H1 (cell line): ENCODE data around the gene EPG5.

Experiments
- CBX5 ChIP-seq: fragments of 300-800, 300-1000 bp; sonication (generic); IDR thresholded peaks from 2 replicates; pipeline ENCODE4 v1.7.1; 2016; ENCODE audit warnings: antibody characterized with exemption, low read length, low read depth
- CBX8 ChIP-seq: fragments of 300-800, 300-1000 bp; sonication (generic); IDR thresholded peaks from 2 replicates; pipeline ENCODE4 v1.7.1; 2016; ENCODE audit warnings: low read depth, low read length, borderline replicate concordance
- CTBP2 ChIP-seq: IDR thresholded peaks from 2 replicates; pipeline ENCODE4 v1.7.0; 2011; ENCODE audit warnings: borderline replicate concordance, mild to moderate bottlenecking, moderate library complexity, mixed read lengths, low read length; ENCODE audit not compliant: insufficient read depth, insufficient read length
- EGR1 ChIP-seq: IDR thresholded peaks from 2 replicates; pipeline ENCODE4 v1.6.1; 2011; ENCODE audit warnings: low read depth, low read length, borderline replicate concordance
- MAFK ChIP-seq: IDR thresholded peaks from 2 replicates; pipeline ENCODE4 v1.6.1; 2012; ENCODE audit warnings: low read depth, mild to moderate bottlenecking, improper control_type of control experiment, low read length
- NRF1 ChIP-seq: IDR thresholded peaks from 2 replicates; pipeline ENCODE4 v1.6.1; 2011; ENCODE audit warnings: mild to moderate bottlenecking, low read depth, low read length, improper control_type of control experiment
- POLR2A ChIP-seq, 2 experiments: IDR thresholded peaks; 1 replicate in 1 of 2; 2 replicates in 1 of 2; pipeline ENCODE4 v1.6.1; 2011; ENCODE audit warnings: low read depth in 2 of 2, low read length in 2 of 2, mild to moderate bottlenecking in 2 of 2; ENCODE audit errors: control extremely low read depth in 1 of 2
- POLR2AphosphoS5 ChIP-seq: IDR thresholded peaks from 2 replicates; pipeline ENCODE4 v1.6.1; 2011; ENCODE audit warnings: low read depth, low read length
- POU5F1 ChIP-seq: IDR thresholded peaks from 2 replicates; pipeline ENCODE4 v1.6.1; 2011; ENCODE audit warnings: low read depth, mild to moderate bottlenecking, low read length, moderate library complexity
- RAD21 ChIP-seq, 2 experiments: IDR thresholded peaks in 1 of 2; conservative IDR thresholded peaks in 1 of 2; 2 replicates each; pipeline ENCODE4 v1.6.1; 2011; ENCODE audit warnings: low read depth in 2 of 2, low read length in 2 of 2, improper control_type of control experiment in 1 of 2, inconsistent platforms in 1 of 2, mild to moderate bottlenecking in 1 of 2, moderate library complexity in 1 of 2
- YY1 ChIP-seq: IDR thresholded peaks from 2 replicates; pipeline ENCODE4 v1.6.1; 2011; ENCODE audit warnings: low read depth, mild to moderate bottlenecking, low read length
- ZNF274 ChIP-seq: IDR thresholded peaks from 2 replicates; pipeline ENCODE4 v1.7.0; 2012; ENCODE audit warnings: low read length, borderline replicate concordance; ENCODE audit errors: extremely low read depth
- TF ChIP-seq, protein P1 (sequence below), 3 experiments: IDR thresholded peaks; 1 replicate in 2 of 3; 2 replicates in 1 of 3; pipeline versions ENCODE4 v1.5.1 to v1.6.1; 2011; ENCODE audit warnings: low read length in 3 of 3, mild to moderate bottlenecking in 3 of 3, inconsistent platforms in 2 of 3, low read depth in 1 of 3, moderate library complexity in 1 of 3; ENCODE audit not compliant: insufficient read depth in 1 of 3; ENCODE audit errors: control extremely low read depth in 1 of 3
- TF ChIP-seq, protein P2 (sequence below): IDR thresholded peaks from 2 replicates; pipeline ENCODE4 v1.6.1; 2011; ENCODE audit warnings: low read depth, mild to moderate bottlenecking, low read length; ENCODE audit not compliant: insufficient read depth

DNA sequence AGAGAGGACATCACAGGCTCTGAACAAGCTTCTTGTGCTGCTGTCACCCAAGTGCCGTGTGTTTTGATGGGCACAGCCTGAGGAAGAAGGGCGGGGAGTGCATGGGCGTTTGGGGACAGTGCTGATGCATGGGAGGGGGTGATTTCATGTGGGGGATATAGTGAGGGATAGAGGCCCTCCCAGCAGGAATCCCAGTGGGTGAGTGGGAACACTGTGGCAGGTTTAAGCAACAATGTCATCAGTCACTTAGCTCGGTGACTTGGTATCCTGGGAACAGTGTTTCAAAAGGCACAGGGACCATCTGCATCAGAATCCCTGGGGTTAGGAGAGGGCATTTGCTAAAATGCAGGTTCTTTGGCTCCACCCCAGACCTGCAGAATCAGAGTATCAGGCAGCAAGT is 141.0 kb downstream of the EPG5 start:
- no peak for TF ChIP-seq CTBP2
- no peak for TF ChIP-seq POLR2AphosphoS5
- TF ChIP-seq, protein P1, sequence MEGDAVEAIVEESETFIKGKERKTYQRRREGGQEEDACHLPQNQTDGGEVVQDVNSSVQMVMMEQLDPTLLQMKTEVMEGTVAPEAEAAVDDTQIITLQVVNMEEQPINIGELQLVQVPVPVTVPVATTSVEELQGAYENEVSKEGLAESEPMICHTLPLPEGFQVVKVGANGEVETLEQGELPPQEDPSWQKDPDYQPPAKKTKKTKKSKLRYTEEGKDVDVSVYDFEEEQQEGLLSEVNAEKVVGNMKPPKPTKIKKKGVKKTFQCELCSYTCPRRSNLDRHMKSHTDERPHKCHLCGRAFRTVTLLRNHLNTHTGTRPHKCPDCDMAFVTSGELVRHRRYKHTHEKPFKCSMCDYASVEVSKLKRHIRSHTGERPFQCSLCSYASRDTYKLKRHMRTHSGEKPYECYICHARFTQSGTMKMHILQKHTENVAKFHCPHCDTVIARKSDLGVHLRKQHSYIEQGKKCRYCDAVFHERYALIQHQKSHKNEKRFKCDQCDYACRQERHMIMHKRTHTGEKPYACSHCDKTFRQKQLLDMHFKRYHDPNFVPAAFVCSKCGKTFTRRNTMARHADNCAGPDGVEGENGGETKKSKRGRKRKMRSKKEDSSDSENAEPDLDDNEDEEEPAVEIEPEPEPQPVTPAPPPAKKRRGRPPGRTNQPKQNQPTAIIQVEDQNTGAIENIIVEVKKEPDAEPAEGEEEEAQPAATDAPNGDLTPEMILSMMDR (IDR thresholded peaks at IDR 0.05; ENCODE audit: control extremely low read depth in 1 of 3, insufficient read depth in 1 of 3, low read depth in 1 of 3, low read length in 3 of 3), result no peak
- no peak for TF ChIP-seq POLR2A (IDR thresholded peaks at IDR 0.05; ENCODE audit: control extremely low read depth in 1 of 2, low read depth in 2 of 2, low read length in 2 of 2)
- TF ChIP-seq MAFK, result no peak
- TF ChIP-seq POU5F1, result no peak
- TF ChIP-seq EGR1, result no peak
- TF ChIP-seq YY1, result no peak
- TF ChIP-seq CBX5, result no peak
- no peak for TF ChIP-seq NRF1
- TF ChIP-seq, protein P2, sequence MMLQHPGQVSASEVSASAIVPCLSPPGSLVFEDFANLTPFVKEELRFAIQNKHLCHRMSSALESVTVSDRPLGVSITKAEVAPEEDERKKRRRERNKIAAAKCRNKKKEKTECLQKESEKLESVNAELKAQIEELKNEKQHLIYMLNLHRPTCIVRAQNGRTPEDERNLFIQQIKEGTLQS, result no peak
- TF ChIP-seq ZNF274, result no peak
- no peak for TF ChIP-seq CBX8
- TF ChIP-seq RAD21 (IDR thresholded peaks at IDR 0.05 in 1 of 2, conservative IDR thresholded peaks at IDR 0.05 in 1 of 2; ENCODE audit: low read depth in 2 of 2, low read length in 2 of 2), result no peak
